NCI-H187 treated with DMSO at 0.1 percent for 48 hours (cell line): ENCODE results near the gene RFC2.

Experiments
- DNase-seq: peaks from one replicate; lab custom pipeline; 2025; lab: John Stamatoyannopoulos, UW

The RFC2 gene

DNA sequence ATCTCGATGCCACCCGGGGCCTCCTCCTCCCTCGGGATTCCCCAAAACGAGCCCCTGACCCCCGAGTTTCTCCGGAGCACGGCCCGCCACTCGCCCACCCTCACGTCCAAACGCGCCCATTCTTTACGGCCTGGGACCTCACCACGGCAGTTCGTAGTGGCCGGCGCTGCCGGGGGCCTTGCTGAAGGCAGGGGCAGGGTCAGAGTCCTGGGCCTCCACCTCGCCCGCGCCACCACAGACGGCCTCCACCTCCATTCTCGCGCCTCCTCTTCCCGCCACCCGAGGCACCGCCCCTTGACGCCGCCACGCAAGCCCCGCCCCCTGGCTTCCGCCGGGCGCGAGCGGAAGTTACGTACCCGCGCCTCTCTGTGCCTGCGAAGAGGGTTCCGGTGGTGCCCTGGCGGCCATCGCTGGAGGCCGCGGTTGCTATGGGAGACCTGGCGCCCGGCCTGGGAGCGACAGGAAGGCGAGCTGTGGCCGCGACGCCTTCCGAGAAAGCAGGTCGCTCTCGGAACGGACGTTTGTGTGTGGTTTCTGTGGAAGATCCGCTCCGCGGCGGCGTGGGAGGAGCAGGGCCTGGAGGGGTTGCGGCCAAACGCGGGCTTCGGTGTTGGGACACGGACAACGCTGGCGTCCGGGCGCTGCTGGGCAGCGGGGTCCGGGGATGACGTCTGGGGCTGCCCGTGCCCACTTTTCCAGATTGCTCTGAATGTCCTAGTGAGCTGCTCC, at the start of gene RFC2:
Gene RFC2, minus strand, starts transcription at position 271 of the 729 bp plus-strand sequence. Its CDS starts 16 bp downstream, at position 255.
- peak; percentile 73 for DNase-seq

GRCh38 chr7:74302745-74303221, 48.6 kb upstream of the RFC2 start:
- no peak for DNase-seq

- DNase-seq: no peak
These were observed 46.7 kb upstream of the RFC2 start for GRCh38 chr7:74300926-74301325.

- no peak for DNase-seq
These were observed 45.2 kb upstream of the RFC2 start for GRCh38 chr7:74299401-74299800.

DNA sequence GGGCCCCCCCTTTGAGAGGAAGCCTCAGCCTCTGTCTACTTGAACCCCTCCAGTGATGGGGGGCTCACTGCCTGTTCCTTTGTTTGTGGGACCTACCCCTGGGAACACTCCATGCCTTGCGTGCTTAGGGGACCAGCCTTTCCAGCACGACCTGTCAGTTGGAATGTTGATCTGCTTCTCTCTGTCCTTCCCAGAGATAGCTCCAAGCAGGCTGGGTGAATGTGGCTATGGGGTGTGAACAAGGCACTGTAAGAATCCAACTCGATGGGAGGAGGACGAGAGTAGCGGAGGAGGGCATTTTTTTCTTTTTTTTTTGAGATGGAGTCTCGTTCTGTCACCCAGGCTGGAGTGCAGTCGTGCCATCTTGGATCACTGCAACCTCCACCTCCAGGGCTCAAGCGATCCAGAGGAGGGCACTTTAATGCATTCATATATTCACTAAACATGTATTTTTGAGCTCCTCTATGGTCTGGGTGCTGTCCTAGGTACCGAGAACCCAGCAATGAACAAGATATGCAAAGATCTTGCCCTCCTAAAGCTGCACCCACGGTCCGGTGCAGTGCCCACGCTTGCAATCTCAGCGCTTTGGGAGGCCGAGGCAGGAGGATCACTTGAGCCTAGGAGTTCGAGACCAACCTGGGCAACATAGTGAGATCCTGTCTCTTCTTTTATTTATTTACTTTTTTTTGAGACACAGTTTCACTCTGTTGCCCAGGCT, 43.5 kb upstream of the RFC2 start:
- no peak for DNase-seq

DNA sequence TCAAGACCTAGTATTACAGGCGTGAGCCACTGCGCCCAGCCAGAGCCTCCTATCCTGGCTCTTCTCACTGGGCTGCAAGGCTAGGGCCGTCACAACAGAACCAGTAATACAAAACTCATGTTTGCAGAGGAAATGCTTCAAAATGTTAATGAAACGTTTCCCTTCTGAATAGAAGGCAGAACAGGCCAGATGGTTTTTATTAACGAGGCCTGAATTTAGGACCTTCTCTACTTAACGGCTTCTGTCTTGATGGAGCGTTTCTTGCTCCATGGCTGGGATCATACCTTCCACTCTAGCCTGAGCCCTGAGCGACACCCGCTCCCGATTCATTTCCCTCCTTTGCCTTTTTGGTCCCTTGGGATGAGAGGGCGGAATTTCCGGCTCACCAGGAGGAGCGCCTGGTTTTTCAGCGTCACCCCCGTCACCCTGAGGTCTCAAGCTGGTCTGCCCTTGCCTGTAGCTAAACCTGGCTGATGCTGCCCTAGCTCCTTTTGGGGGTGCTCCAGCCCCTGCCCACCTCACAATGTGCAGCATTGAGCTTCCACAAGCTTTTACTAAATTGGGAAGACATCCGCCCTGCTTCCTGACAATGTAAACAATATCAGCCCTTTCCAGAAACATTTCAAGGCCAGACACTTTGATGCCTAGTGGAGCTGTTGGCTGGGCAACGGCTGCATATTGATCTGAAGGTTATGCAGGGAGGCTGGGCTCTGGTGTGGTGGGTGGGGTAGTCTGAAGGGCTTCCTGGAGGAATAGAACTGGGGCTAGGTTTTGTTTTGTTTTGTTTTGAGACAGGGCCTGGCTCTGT, 40.2 kb upstream of the RFC2 start:
- no peak for DNase-seq

DNA sequence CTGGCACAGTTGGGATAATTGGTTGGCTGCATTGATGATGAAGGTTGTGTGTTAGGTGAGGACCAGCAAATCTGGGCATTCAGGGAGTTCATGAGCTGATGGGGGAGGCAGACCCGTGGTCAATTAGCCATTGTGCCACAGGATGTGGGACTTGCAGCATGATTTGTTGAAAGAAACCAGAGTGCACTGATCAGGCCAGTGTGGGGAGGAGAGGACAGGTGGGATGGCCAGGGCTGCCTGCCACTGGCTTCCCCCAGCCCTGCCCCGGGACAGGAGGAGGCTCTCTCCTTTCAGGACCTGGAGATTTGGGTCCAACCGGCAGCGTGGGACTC, 39.3 kb upstream of the RFC2 start:
- DNase-seq: no peak

GRCh38 chr7:74292757-74293576, 38.8 kb upstream of the RFC2 start:
- DNase-seq: no peak

GRCh38 chr7:74291535-74291934, 37.3 kb upstream of the RFC2 start:
- DNase-seq: no peak

DNA sequence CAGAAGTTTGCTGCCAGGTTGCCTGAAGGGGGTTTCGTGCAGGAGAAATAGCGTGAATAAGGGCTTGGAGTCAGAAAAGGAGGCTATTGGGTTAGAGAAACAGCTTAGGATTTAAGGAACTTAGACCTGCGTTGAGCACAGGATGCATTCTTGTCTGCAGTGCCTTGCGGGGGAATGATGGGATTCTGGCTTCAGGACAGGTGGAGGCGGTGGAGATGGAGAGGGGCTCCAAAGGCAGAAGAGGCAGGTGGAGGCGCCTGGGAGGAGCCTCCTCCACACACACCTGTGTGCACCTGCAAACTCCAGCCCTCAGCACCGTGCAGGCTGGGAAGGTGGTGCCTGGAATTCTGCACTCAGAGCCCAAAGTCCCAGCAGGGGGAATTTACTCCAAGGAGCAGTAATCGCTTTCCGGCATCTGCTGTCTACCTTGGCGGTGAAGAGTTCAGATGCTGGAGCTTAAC, 36.8 kb upstream of the RFC2 start:
- no peak for DNase-seq

GRCh38 chr7:74290553-74290950, 36.4 kb upstream of the RFC2 start:
- no peak for DNase-seq

DNA sequence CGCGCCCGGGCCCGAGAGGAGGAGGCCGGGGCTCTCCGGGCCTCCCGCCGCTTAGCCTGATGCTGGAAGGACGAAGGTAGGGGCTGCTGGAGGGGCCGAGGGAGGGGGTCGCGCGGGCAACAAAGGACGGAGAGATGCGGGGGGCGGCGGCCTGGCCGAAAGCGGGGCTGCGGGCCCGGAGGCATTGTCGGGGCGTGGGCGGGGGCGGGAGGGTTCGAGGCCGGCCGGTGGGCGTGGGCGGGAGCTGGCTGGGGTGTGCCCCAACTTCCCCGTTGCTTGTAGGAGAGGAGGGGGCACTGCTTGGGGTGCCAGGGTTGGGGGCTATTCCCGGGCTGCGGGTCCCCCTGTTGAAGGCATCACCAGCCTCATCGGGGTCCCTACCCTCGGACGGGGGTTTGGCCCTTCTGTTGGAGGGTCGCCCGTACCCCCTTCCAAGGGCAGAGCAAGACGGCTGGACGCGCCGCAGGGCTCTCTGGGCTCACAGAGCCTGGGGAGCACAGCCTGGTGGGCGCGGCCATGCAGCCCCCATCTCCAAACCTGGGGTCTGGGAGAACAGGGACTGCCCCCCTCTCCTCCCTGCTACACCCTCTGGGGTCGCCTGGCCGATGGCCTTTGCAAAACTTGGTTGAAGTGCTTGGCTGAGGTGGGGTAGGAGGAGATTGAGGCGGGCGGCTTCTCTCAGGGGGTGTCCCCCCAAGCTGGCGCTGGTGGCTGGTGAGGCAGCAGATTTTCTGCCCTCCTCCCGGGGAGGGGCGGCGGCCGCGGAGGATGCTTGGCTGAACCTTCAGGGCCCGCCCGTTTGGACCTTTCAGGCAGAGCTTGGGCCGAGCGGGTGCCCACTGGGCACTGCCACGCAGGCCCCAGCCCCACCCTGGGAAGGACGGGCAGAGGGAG, 35.7 kb upstream of the RFC2 start:
- no peak for DNase-seq

DNA sequence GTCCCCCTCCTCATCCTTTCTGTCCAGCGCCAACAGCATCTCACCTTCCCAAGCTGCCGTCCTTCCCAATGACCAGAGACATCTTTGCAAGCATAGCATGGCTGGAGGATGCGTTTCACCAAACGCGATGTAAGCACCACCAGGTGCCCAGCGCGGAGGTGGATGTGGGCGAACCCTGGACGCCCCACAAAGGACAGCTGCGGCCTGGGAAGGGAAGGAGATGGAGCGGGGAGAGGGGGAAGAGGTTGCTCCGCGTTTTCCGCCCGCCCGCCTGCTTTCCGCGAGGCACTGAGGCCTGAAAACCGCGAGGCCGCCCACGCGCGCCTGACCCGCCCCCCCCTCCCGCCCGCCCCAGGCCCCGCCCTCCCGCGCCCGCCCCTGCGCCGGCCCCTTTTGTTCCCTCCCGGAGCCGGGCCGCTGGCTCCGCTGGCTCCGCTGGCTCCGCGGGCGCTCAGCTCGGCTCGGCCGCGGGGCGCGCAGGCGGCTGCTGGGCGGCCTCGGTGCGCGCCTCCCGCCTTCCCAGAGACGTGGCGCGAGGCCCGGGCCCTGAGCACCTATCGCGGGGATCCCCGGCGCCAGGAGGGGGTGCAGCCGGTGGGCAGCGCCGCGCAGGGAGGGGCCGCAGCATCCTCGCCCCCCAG, 34.9 kb upstream of the RFC2 start, which contains the start of gene CLIP2:
Gene CLIP2, plus strand, starts transcription at position 390 of the 641 bp plus-strand sequence. CDS start 28,140 bp downstream, outside the sequence.
- DNase-seq: no peak

GRCh38 chr7:74288034-74288881, 34.1 kb upstream of the RFC2 start:
- no peak for DNase-seq

DNA sequence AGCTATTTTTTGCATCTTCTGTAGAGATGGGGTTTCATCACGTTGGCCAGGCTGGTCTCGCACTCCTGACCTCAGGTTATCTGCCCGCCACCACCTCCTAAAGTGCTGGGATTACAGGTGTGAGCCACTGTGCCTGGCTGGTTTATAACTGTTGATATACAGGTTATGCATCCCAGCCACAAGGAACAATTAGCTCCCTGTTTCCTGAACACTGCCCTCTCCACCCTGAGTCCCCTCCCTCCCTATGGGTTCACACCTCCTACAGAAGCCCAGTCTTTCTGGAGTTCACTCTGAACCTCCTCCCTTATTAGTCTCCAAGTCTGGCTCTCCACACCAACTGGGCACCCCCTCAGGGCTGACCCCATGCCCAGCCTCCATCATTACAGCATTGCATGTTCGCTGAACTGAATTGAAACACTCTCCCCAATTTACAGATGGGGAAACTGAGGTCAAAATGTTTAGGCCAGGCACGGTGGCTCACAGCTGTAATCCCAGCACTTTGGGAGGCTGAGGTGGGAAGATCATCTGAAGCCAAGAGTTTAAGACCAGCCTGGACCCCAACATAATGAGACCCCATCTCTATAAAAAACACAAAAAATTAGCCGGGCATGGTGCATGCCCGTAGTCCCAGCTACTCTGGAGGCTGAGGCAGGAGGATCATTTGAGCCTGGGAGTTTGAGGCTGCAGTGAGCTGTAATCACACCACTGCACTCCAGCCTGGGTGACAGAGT, 33.3 kb upstream of the RFC2 start:
- DNase-seq: no peak

GRCh38 chr7:74286131-74286530, 31.9 kb upstream of the RFC2 start:
- no peak for DNase-seq

GRCh38 chr7:74284781-74285259, 30.6 kb upstream of the RFC2 start:
- DNase-seq: no peak

DNA sequence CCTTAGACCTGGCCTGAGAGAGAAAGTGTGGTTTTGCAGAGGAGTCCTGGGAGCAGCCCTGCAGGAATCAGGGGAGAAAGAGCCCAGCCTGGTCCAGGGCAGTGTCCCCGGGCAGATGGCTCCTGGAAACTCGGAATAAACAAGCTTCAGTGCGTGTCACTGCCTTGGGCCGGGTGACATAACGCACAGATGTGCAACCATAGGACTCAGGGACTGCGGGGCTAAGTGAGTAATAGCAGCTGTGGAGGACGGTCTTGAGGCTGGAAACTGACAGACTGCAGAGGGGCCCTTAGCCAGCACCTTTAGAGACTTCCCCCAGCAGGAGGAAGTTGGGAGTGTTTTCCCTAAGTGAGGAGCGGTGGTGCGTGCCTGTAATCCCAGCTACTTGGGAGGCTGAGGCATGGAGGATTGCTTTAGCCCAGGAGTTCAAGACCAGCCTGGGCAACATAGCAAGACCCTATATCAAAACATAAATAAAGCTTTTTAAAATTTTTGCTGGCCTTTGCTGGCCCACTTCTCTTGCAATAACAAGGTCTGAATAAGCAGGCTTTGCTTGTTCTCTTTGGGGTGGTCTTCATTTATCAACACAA, 29.8 kb upstream of the RFC2 start:
- no peak for DNase-seq
